Measurements from ENCODE around the gene DROSHA.
A peak's percentile ranks its signal among the peaks of the same experiment; 100 is the strongest.

DROSHA gene

GRCh38 chr5:31477971-31478370, 53.9 kb downstream of the DROSHA start:
- TF ChIP-seq CTCF (IDR thresholded peaks at IDR 0.05; ENCODE audit: low read depth, low read length): no peak
- H3K4me3 ChIP-seq (ENCODE audit: low read depth, low read length): no peak overlapping the region
- in situ Hi-C loops (cut with HindIII; ENCODE audit: low sequenced_read_pairs): no loop called here
- no peak for DNase-seq (ENCODE audit: low read depth, low spot score)

DNA sequence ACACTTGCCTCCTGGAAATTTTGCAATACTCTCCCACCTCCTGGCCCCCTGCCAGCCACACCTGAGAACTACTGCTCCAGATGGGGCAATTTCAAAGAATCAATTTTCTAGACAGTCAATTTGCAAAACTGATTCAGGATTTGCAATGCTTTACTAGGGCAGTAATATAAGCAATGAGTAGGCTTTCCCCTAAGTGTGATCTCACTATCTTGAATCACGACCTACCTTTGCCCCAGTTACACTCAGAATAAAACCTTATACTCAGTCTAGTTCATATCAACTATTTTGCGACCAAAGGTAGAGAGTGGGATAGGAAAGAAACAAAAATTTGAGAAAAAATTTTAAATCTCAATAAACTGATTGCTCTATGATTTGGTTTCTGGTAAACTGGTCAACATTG, 54.4 kb downstream of the DROSHA start:
- in situ Hi-C loops (cut with HindIII; ENCODE audit: low sequenced_read_pairs): no loop called here
- TF ChIP-seq CTCF (IDR thresholded peaks at IDR 0.05; ENCODE audit: low read depth, low read length): no peak
- H3K4me3 ChIP-seq (ENCODE audit: low read depth, low read length): no peak overlapping the region
- no peak for DNase-seq (ENCODE audit: low read depth, low spot score)

GRCh38 chr5:31476738-31477141, 55.2 kb downstream of the DROSHA start:
- H3K4me3 ChIP-seq (ENCODE audit: low read depth, low read length): no peak overlapping the region
- in situ Hi-C loops (cut with HindIII; ENCODE audit: low sequenced_read_pairs): no loop called here
- DNase-seq (ENCODE audit: low read depth, low spot score): no peak
- TF ChIP-seq CTCF (IDR thresholded peaks at IDR 0.05; ENCODE audit: low read depth, low read length): no peak

- no peak overlapping the region for H3K4me3 ChIP-seq (ENCODE audit: low read depth, low read length)
- TF ChIP-seq CTCF (IDR thresholded peaks at IDR 0.05; ENCODE audit: low read depth, low read length): no peak
- DNase-seq (ENCODE audit: low read depth, low spot score): no peak
- in situ Hi-C loops (cut with HindIII; ENCODE audit: low sequenced_read_pairs): no loop called here
Observed at GRCh38 chr5:31471916-31472315, 60.0 kb downstream of the DROSHA start.

- in situ Hi-C loops (cut with HindIII; ENCODE audit: low sequenced_read_pairs): no loop called here
- no peak for TF ChIP-seq CTCF (IDR thresholded peaks at IDR 0.05; ENCODE audit: low read depth, low read length)
- H3K4me3 ChIP-seq (ENCODE audit: low read depth, low read length): no peak overlapping the region
- no peak for DNase-seq (ENCODE audit: low read depth, low spot score)
Observed at GRCh38 chr5:31471040-31471439, 60.9 kb downstream of the DROSHA start.

- no peak for TF ChIP-seq CTCF (IDR thresholded peaks at IDR 0.05; ENCODE audit: low read depth, low read length)
- in situ Hi-C loops (cut with HindIII; ENCODE audit: low sequenced_read_pairs): no loop called here
- no peak overlapping the region for H3K4me3 ChIP-seq (ENCODE audit: low read depth, low read length)
- peak; percentile 49 for DNase-seq (ENCODE audit: low read depth, low spot score)
Observed at GRCh38 chr5:31470608-31471007, 61.3 kb downstream of the DROSHA start.

DNA sequence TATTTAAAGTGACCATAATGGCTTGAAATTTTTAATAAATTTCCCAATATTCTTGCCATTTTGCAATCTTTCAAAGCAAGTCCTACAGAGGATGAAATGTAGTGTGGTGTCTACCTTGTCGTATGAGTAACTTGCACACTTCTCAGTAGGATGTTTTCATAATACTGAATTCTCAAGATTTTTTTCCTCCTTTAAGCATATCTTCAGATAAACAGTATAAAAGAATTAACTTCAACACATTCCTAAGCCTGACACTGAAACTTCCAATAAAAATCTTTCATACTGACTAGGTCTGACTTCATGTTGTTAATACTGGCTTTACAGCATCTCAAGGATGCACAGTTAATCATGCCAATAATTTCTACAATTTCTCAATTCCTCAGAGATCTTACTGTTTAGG, 62.0 kb downstream of the DROSHA start:
- TF ChIP-seq CTCF (IDR thresholded peaks at IDR 0.05; ENCODE audit: low read depth, low read length): no peak
- in situ Hi-C loops (cut with HindIII; ENCODE audit: low sequenced_read_pairs): no loop called here
- DNase-seq (ENCODE audit: low read depth, low spot score): no peak
- no peak overlapping the region for H3K4me3 ChIP-seq (ENCODE audit: low read depth, low read length)

Measured in astrocyte of the spinal cord (primary cell).